Esophagus squamous epithelium (tissue), 4 donors: ENCODE data around the gene TNFAIP3.
"Not testable (repeated sequence)": the region's sequence is repeated elsewhere in the genome, so short reads cannot be mapped to it uniquely, and the experiment has no call there.

ENCODE experiments used
- POLR2A ChIP-seq, 4 donors: fragments of 450-650 bp; IDR thresholded peaks; one replicate each; pipeline ENCODE4 v1.6.1; 2017; ENCODE audit warnings: antibody characterized with exemption in 4 of 4, mild to moderate bottlenecking in 4 of 4, moderate library complexity in 3 of 4
- TF ChIP-seq, protein P1 (sequence below), 6 experiments: fragments of 450-650 bp in 4 of 6; fragments of 200-600 bp in 2 of 6; sonication (generic) in 2 of 6; IDR thresholded peaks; one replicate each; pipeline ENCODE4 v1.5.1; 2016 to 2019; ENCODE audit warnings: antibody characterized with exemption in 6 of 6, mild to moderate bottlenecking in 4 of 6, moderate library complexity in 4 of 6

DNA sequence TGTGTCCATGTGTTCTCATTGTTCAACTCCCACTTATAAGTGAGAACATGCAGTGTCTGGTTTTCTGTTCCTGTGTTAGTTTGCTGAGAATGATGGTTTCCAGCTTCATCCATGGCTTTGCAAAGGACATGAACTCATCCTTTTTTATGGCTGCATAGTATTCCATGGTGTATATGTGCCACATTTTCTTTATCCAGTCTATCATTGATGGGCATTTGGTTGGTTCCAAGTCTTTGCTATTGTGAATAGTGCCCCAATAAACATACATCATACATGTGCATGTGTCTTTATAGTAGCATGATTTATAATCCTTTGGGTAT is 17.8 kb downstream of the TNFAIP3 start:
- TF ChIP-seq, protein P1, sequence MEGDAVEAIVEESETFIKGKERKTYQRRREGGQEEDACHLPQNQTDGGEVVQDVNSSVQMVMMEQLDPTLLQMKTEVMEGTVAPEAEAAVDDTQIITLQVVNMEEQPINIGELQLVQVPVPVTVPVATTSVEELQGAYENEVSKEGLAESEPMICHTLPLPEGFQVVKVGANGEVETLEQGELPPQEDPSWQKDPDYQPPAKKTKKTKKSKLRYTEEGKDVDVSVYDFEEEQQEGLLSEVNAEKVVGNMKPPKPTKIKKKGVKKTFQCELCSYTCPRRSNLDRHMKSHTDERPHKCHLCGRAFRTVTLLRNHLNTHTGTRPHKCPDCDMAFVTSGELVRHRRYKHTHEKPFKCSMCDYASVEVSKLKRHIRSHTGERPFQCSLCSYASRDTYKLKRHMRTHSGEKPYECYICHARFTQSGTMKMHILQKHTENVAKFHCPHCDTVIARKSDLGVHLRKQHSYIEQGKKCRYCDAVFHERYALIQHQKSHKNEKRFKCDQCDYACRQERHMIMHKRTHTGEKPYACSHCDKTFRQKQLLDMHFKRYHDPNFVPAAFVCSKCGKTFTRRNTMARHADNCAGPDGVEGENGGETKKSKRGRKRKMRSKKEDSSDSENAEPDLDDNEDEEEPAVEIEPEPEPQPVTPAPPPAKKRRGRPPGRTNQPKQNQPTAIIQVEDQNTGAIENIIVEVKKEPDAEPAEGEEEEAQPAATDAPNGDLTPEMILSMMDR (IDR thresholded peaks at IDR 0.05): not testable (repeated sequence)
- TF ChIP-seq POLR2A (IDR thresholded peaks at IDR 0.05): not testable (repeated sequence)
